PC-3 (cell line): ENCODE data around the gene HBEGF. TPM values are rescaled to one million over a fixed set of nuclear protein-coding genes. Genes with fewer than 3 reads are reported as not detected.

Experiments
- ATAC-seq: fragments of 200-7000 bp; cut with Tn5 transposase; 2 replicates; pipeline ENCODE4 v1.9.1; 2020; ENCODE audit warnings: mild to moderate bottlenecking, moderate library complexity
- BruUV-seq: library from RNA; stranded (reverse); fragments of 400-500 nt; replicated peaks from 2 replicates; lab custom pipeline; 2021; lab: Mats Ljungman, UMichigan
- CTCF ChIA-PET: fragments of 300-600 bp; sonication (Branson Sonifier 250); formaldehyde crosslinking; loops from one replicate; lab custom pipeline; 2022; ENCODE audit warnings: antibody characterized with exemption; lab: Charles Lee
- POLR2A ChIA-PET: fragments of 300-600 bp; sonication (Branson Sonifier 250); formaldehyde crosslinking; loops from one replicate; lab custom pipeline; 2022; ENCODE audit warnings: antibody characterized with exemption; ENCODE audit not compliant: unreplicated experiment; lab: Charles Lee
- DNase-seq: peaks from one replicate; pipeline ENCODE4 v3.0.0-alpha.2; 2015
- H2AFZ ChIP-seq: fragments of 300-600 bp; sonication (generic); 2 replicates; pipeline ENCODE4 v1.6.0; 2016; ENCODE audit warnings: antibody characterized with exemption, low read length
- H3F3A ChIP-seq: fragments of 300-600 bp; sonication (generic); one replicate; pipeline ENCODE4 v1.6.0; 2017; ENCODE audit warnings: antibody characterized with exemption, low read length, control low read depth, mild to moderate bottlenecking; ENCODE audit not compliant: unreplicated experiment
- H3K27ac ChIP-seq: fragments of 300-600 bp; sonication (generic); 2 replicates; pipeline ENCODE4 v1.5.1; 2016; ENCODE audit warnings: mild to moderate bottlenecking, low read length
- H3K27me3 ChIP-seq: fragments of 300-600 bp; sonication (generic); 2 replicates; pipeline ENCODE4 v1.6.1; 2016; ENCODE audit warnings: low read length, mixed read lengths
- H3K36me3 ChIP-seq: fragments of 300-600 bp; sonication (generic); 2 replicates; pipeline ENCODE4 v1.6.1; 2016; ENCODE audit warnings: low read depth, mixed run types, low read length, mixed read lengths
- H3K4me1 ChIP-seq: fragments of 300-600 bp; sonication (generic); 2 replicates; pipeline ENCODE4 v1.5.1; 2016; ENCODE audit warnings: low read length; ENCODE audit not compliant: insufficient read depth
- H3K4me2 ChIP-seq: fragments of 300-600 bp; sonication (generic); 2 replicates; pipeline ENCODE4 v1.6.0; 2016; ENCODE audit warnings: low read length
- H3K4me3 ChIP-seq: fragments of 300-600 bp; sonication (generic); 2 replicates; pipeline ENCODE4 v1.5.1; 2016; ENCODE audit warnings: mild to moderate bottlenecking, low read length, mixed read lengths
- H3K79me2 ChIP-seq: fragments of 300-600 bp; sonication (generic); 2 replicates; pipeline ENCODE4 v1.6.1; 2017; ENCODE audit warnings: low read length, mixed read lengths
- H3K9ac ChIP-seq: fragments of 300-600 bp; sonication (generic); 2 replicates; pipeline ENCODE4 v1.6.0; 2016; ENCODE audit warnings: mild to moderate bottlenecking, low read length
- H3K9me2 ChIP-seq: fragments of 300-600 bp; sonication (generic); replicated peaks from 2 replicates; pipeline ENCODE4 v1.6.1; 2016; ENCODE audit warnings: mixed run types, low read length, mixed read lengths
- H3K9me3 ChIP-seq: fragments of 300-600 bp; sonication (generic); 2 replicates; pipeline ENCODE4 v1.6.1; 2016; ENCODE audit warnings: low read length, mixed read lengths
- H4K20me1 ChIP-seq: fragments of 300-600 bp; sonication (generic); 2 replicates; pipeline ENCODE4 v1.6.1; 2016; ENCODE audit warnings: low read length, mixed read lengths
- EZH2 ChIP-seq: fragments of 300-600 bp; sonication (generic); IDR thresholded peaks from one replicate; pipeline ENCODE4 v1.6.1; 2017; ENCODE audit warnings: antibody characterized with exemption, mild to moderate bottlenecking, low read length; ENCODE audit not compliant: unreplicated experiment
- EZH2phosphoT487 ChIP-seq: fragments of 300-600 bp; sonication (generic); IDR thresholded peaks from 2 replicates; pipeline ENCODE4 v1.6.1; 2018; ENCODE audit warnings: mild to moderate bottlenecking, antibody characterized with exemption, low read length, borderline replicate concordance
- intact Hi-C: fragments of 100-400 bp; cut with micrococcal nuclease; formaldehyde crosslinking; loops from 2 replicates; pipeline ENCODE4 v1.9.0; 2023
- total RNA-seq: library from RNA; depleted of rRNA; stranded (reverse); fragments of >200 nt; gene quantifications from 2 replicates; pipeline ENCODE4 v1.2.3, GENCODE V29; 2014
- TF ChIP-seq, protein P1 (sequence below): fragments of 300-600 bp; sonication (generic); conservative IDR thresholded peaks from 2 replicates; pipeline ENCODE4 v1.5.1; 2017; ENCODE audit warnings: antibody characterized with exemption, low read depth, mild to moderate bottlenecking, low read length

HBEGF gene
- total RNA-seq, 1 experiment from 2014 or later, result 82.6 TPM

DNA sequence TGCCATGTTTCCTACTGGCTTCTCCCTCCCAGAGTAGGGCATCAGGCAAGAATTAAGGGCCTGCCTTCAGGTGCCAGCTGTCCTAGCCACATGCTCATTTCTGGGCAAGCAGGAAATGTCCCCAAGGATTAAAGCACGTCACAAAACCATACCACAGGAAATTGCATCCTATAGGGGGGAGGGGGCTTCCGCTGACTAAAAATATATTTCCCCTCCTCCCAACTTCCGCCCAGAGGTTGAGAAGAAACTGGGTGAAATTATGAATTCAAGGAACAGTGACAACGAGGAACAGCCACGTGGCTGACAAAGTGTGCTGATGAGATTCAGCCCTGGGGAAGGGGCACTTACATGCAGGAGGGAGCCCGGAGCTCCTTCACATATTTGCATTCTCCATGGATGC, 4.1 kb downstream of the HBEGF start:
- Histone ChIP-seq H3K4me2 (peak overlapping the region; percentile 9; the same call in 1 of the 2 replicates), H3K4me1 (peaks cover 71% of the 10 kb centered on the region)

DNA sequence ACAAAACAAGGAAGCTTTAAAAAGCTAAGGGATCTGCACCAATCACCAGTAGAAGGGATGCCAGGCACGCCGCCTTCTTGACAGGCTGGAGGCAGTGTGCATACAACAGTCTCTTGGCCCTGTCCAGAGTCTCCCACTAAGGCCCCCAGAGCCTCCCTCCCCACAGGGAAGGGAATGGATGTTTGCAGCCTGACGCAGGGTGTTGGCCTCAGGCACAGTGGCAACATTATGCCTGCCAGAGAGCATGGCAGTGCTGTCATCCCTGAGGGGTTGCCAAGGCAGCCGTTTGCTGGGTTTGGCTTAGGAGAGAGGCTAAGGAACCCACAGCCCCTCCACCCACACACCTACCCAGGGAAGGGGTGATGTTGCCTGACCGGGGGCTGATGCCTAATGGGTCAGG, 4.8 kb downstream of the HBEGF start:
- POLR2A ChIA-PET, result interaction anchor here (0.6 kb wide), 1 partner anchor 91 kb away, joined by 4 read pairs; no protein-coding TSS in a partner anchor
- peaks cover 81% of the 10 kb centered on the region for H3K79me2 ChIP-seq
- H3K27me3 ChIP-seq, result no peaks in the 10 kb centered on the region
- H3K4me1 ChIP-seq, result peaks cover 65% of the 10 kb centered on the region
- no peaks in the 10 kb centered on the region for H3K9me3 ChIP-seq
- no peak overlapping the region for H2AFZ ChIP-seq
- H3K4me2 ChIP-seq, result 0 out of 2 replicates have a peak overlapping the region, but pooled peaks have one; percentile 9
- H3K9ac ChIP-seq, result no peak overlapping the region
- peaks cover 59% of the 10 kb centered on the region for H4K20me1 ChIP-seq
- no peak overlapping the region for H3K4me3 ChIP-seq
- no peaks in the 10 kb centered on the region for H3K9me2 ChIP-seq
- no peak overlapping the region for H3K27ac ChIP-seq
- BruUV-seq, result no TSS peak
- intact Hi-C loops, result no loop called here
- ATAC-seq, result no peak
- TF ChIP-seq EZH2, result no peak
- no peak for TF ChIP-seq EZH2phosphoT487
- TF ChIP-seq, protein P1, sequence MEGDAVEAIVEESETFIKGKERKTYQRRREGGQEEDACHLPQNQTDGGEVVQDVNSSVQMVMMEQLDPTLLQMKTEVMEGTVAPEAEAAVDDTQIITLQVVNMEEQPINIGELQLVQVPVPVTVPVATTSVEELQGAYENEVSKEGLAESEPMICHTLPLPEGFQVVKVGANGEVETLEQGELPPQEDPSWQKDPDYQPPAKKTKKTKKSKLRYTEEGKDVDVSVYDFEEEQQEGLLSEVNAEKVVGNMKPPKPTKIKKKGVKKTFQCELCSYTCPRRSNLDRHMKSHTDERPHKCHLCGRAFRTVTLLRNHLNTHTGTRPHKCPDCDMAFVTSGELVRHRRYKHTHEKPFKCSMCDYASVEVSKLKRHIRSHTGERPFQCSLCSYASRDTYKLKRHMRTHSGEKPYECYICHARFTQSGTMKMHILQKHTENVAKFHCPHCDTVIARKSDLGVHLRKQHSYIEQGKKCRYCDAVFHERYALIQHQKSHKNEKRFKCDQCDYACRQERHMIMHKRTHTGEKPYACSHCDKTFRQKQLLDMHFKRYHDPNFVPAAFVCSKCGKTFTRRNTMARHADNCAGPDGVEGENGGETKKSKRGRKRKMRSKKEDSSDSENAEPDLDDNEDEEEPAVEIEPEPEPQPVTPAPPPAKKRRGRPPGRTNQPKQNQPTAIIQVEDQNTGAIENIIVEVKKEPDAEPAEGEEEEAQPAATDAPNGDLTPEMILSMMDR, result no peak
- H3F3A ChIP-seq, result peaks cover 6% of the 10 kb centered on the region
- no peak for DNase-seq
- CTCF ChIA-PET, result no interaction called here
- H3K36me3 ChIP-seq, result peaks cover 61% of the 10 kb centered on the region

More for the DNA sequence above, 4.1 kb downstream of the HBEGF start:
- TF ChIP-seq EZH2, result no peak
- no peak for TF ChIP-seq EZH2phosphoT487
- TF ChIP-seq, protein P1, result no peak
- H3K27me3 ChIP-seq, result no peaks in the 10 kb centered on the region
- DNase-seq, result no peak
- peaks cover 56% of the 10 kb centered on the region for H3K36me3 ChIP-seq
- no peak overlapping the region for H3K9ac ChIP-seq
- no peaks in the 10 kb centered on the region for H3K9me2 ChIP-seq
- peaks cover 76% of the 10 kb centered on the region for H3K79me2 ChIP-seq
- H3F3A ChIP-seq, result peaks cover 6% of the 10 kb centered on the region
- CTCF ChIA-PET, result no interaction called here
- POLR2A ChIA-PET, result interaction anchor here (0.5 kb wide), 1 partner anchor 378 kb away, joined by 10 read pairs; no protein-coding TSS in a partner anchor
- H2AFZ ChIP-seq, result no peak overlapping the region
- no TSS peak for BruUV-seq
- intact Hi-C loops, result no loop called here
- no peak overlapping the region for H3K27ac ChIP-seq
- H4K20me1 ChIP-seq, result peaks cover 58% of the 10 kb centered on the region
- H3K4me3 ChIP-seq, result no peak overlapping the region
- no peaks in the 10 kb centered on the region for H3K9me3 ChIP-seq
- ATAC-seq, result no peak

DNA sequence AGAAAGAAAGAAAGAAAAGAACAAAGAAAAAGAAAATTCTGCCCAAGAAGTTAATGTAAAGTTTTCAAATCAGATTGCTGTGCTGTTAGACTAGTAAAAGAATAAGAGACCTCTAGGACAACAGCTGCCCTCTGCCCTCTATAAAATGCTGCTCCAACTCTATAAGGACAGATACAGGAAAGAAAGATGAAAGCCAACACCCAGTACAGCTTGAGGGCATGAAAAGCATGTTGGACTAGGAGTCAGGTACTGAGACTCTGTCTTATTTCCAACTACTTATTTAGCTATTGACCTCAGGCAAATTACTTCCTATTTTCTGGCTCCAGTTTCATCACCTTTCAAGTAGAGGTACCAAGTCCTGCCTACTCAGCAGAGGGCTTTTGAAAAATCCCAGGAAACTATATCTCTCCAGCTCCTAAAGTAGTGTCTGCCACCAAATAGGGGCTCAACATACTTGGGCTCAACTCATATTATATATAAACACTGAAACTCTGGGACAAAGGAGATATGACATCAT, 5.7 kb downstream of the HBEGF start:
- no peak for ATAC-seq
- intact Hi-C loops, result no loop called here
- Histone ChIP-seq H3K4me3 (no peak overlapping the region), H3K4me1 (peaks cover 65% of the 10 kb centered on the region), H4K20me1 (peaks cover 64% of the 10 kb centered on the region), H3F3A (peaks cover 6% of the 10 kb centered on the region), H3K27me3 (no peaks in the 10 kb centered on the region), H3K79me2 (peaks cover 78% of the 10 kb centered on the region), H3K9me3 (no peaks in the 10 kb centered on the region), H3K9ac (no peak overlapping the region), H3K9me2 (no peaks in the 10 kb centered on the region), H3K27ac (no peak overlapping the region), H3K4me2 (no peak overlapping the region), H2AFZ (no peak overlapping the region), H3K36me3 (peaks cover 68% of the 10 kb centered on the region)
- peak; percentile 29 for DNase-seq
- TF ChIP-seq, protein P1, result no peak
- TF ChIP-seq EZH2 (no peak), EZH2phosphoT487 (no peak)
- CTCF ChIA-PET, result no interaction called here
- POLR2A ChIA-PET, result interaction anchor here (0.7 kb wide), 1 partner anchor 48 kb away, joined by 21 read pairs; no protein-coding TSS in a partner anchor
- no TSS peak for BruUV-seq
